GM12892 (cell line): ENCODE measurements around the gene C1orf52.

Source experiments
- DNase-seq: peaks from one replicate; pipeline ENCODE4 v3.0.0; 2011; ENCODE audit not compliant: insufficient read length
- FAIRE-seq: peaks from 2 replicates; lab custom pipeline; 2011; peaks lifted over from hg19 to GRCh38; lab: Jason Lieb, UNC
- POLR2A ChIP-seq: IDR thresholded peaks from 2 replicates; pipeline ENCODE4 v1.6.1; 2011; ENCODE audit warnings: low read depth, low read length, control low read depth
- POLR2AphosphoS5 ChIP-seq: IDR thresholded peaks from 2 replicates; pipeline ENCODE4 v1.6.1; 2011; ENCODE audit warnings: low read depth, low read length, control low read depth
- TAF1 ChIP-seq: IDR thresholded peaks from 2 replicates; pipeline ENCODE4 v1.6.1; 2011; ENCODE audit warnings: low read depth, mild to moderate bottlenecking, control low read depth, low read length, borderline replicate concordance

Gene C1orf52

GRCh38 chr1:85224295-85224694 is 35.2 kb downstream of the C1orf52 start:
- no peak for FAIRE-seq
- DNase-seq: no peak
- no peak for TF ChIP-seq POLR2AphosphoS5
- TF ChIP-seq POLR2A: no peak
- TF ChIP-seq TAF1: no peak

- TF ChIP-seq TAF1 (no peak), POLR2AphosphoS5 (no peak)
- DNase-seq (no peak), FAIRE-seq (no peak)
These were observed 36.1 kb downstream of the C1orf52 start for GRCh38 chr1:85223334-85223733.

GRCh38 chr1:85220756-85221201 is 38.7 kb downstream of the C1orf52 start:
- FAIRE-seq: no peak
- TF ChIP-seq POLR2A (no peak), POLR2AphosphoS5 (no peak), TAF1 (no peak)
- DNase-seq: no peak

DNA sequence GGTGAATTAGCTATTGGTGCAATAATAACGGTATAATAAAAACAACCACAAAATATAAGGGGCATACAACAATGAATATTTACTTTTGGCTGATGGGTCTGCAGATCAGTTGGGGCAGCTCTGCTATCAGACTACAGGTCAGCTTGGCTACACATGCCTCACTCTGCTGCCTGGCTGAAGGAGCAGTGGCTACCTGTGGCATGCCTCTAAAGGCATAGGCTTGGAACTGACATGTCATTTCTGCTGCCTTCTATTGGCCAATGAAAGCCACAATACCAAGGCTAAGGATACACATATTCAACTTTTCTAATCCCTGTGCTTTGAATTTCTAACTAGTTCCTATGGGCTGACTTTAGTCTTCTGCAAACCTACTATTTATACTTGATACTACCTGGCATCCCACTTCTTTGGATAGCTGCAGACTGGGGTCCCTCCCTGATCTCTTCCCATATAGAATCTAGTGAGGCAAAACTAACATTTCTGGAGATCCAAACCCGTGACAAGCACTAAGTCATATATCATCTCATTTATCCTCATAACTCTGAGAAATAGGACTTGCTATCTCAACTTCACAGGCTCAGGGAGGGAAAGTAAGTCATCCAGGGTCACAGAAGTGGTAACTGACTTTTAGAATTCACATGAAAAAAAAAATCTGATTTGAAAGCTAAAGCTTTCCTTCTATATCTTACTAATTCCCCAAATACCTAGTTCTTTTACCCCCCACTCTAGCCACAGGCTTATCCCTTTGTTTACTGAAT is 39.4 kb downstream of the C1orf52 start:
- FAIRE-seq: no peak

DNA sequence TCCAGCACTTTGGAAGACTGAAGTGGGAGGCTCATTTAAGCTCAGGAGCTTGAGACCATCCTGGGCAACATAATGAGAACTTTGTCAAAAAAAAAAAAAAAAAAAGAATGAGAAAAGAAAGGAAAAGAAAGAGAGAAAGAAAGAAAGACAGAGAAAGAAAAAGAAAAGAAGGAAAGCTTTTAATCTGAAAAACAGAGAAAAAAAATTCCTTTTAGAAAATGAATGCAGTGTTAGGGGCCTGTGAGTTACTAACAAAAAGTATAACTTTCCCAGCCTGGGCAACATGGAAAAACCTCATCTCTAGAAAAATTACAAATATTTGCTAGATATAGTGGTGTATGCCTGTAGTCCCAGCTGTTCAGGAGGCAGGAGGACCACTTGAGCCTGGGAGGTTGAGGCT is 42.8 kb downstream of the C1orf52 start:
- TF ChIP-seq POLR2A: no peak
- no peak for TF ChIP-seq TAF1
- TF ChIP-seq POLR2AphosphoS5: no peak
- FAIRE-seq: no peak
- no peak for DNase-seq

More for the DNA sequence above, 39.4 kb downstream of the C1orf52 start:
- DNase-seq: no peak
- no peak for TF ChIP-seq TAF1
- no peak for TF ChIP-seq POLR2A
- no peak for TF ChIP-seq POLR2AphosphoS5

DNA sequence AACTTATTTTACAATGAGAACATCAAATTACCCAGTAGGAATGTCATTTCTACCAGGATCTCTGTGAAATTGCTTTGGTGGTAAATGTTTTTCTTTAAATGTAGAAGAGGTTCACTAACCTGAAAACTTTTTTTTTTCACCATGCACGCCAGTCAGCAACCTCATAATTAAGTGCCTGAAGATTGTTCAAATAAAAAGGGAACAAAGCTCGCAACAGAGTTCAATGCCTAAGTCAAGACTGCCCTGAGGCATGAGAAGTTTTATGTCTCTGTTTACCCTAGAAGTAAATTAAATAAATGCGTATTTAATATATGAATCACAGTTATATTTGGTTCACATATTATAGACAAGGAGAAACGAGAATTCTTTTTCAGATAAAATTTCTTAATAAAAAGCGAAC is 44.8 kb downstream of the C1orf52 start:
- FAIRE-seq: no peak
- no peak for DNase-seq

DNA sequence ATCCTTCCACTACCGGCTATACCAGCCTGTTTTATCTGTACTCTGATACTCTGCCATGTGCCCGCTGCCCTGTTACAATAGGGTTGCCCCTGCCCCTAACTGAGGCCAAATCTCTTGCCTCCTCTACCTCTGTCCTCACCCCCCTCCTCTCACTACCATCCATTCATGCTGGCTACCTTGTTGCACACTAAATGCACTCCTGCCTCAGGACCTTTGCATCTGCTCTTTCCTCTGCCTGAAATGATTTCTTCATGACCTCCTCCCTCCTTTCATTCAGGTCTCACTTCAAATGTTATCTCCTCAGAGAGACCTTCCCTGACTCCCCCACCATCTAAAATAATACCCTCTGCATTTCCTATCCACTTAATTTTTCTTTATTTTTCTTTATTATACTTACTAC is 51.0 kb downstream of the C1orf52 start:
- FAIRE-seq: no peak
- DNase-seq: no peak
- TF ChIP-seq POLR2A (no peak), TAF1 (no peak), POLR2AphosphoS5 (no peak)

More for the DNA sequence above, 44.8 kb downstream of the C1orf52 start:
- TF ChIP-seq TAF1 (no peak), POLR2AphosphoS5 (no peak), POLR2A (no peak)

DNA sequence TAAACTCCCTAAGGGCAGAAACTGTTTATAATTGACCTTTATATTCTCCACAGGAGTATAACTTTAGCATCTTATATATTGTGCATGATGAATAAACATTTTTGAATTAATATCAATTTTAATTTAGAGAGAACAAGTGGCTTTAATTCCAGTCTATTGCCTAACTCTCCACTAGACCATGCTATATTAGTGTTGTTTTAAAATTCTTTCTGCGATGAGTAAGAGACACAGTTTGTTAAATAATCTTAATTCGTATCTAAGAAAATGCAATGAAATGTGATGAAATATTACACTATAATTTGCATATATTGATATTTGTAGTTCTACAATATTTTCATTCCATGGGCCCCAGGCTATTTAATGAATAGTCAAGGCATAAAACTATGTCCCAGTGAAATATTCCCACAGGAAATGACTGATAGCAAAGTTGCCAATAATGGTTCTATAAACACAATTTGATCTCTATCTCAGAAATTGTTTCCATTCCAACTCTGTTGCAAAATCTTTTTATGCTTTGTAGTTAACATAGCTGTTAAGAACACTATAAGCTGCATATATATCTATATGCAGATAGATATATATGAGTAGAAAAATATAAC is 55.8 kb downstream of the C1orf52 start:
- FAIRE-seq (no peak), DNase-seq (no peak)
- TF ChIP-seq TAF1: no peak
- no peak for TF ChIP-seq POLR2A
- TF ChIP-seq POLR2AphosphoS5: no peak

DNA sequence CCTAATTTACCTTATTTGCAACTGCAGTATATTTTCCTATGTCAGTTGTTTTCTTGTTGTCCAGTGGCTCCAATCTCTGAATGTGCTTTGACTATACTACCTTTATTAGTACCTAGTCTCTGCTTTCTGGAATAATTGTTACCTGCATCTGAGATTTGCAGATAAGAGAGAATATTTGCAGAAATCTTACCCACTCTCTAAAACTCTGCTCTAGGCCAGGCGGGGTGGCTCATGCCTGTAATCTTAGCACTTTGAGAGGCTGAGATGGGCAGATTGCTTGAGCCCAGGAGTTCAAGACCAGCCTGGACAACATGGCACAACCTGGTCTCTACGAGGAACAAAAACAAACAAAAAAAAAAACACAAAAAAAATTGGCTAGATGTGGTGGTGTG is 56.6 kb downstream of the C1orf52 start:
- DNase-seq (no peak), FAIRE-seq (no peak)
- TF ChIP-seq POLR2A (no peak), POLR2AphosphoS5 (no peak), TAF1 (no peak)

DNA sequence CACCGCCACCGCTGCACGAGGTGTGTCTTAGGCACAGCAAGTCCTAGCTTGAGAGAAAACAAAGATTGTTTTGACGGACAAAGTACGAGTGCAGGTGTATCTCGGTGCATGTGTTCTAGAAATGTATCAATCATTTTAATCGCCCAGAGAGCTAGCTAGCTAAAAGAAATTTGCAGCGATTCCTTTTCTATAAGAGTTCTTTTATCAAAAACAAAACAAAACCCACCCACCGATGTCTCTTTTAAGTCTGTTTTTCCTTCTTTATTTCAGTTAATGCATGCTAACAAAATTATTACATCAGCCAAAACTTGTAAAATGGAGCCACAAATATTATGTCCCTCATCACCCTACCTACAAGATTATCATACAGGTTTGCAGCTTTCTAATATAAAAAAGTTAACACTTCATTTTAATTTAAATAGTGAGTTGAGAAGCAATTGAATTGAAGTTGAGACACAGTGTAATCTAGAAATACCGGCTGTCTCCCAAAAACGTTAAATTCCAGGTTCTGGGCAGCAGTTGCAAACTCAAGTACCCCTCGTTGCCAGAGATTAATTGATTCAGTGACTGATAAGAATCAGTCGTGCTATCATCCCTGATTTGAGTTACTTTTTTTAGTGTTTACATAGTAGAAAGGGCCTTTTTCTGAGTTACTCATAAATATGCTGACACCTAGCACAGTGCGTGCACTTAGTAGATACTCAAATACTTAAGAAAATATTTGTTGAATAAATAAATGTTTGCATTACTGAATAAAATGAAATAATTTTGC is 57.2 kb downstream of the C1orf52 start:
- DNase-seq (no peak), FAIRE-seq (no peak)

More for the DNA sequence above, 57.2 kb downstream of the C1orf52 start:
- TF ChIP-seq POLR2AphosphoS5 (no peak), TAF1 (no peak), POLR2A (no peak)
